GM19372 (cell line): ENCODE results near the gene RBM25.
"Not testable (repeated sequence)": the region's sequence is repeated elsewhere in the genome, so short reads cannot be mapped to it uniquely, and the experiment has no call there.

Experiments used
- ATAC-seq: cut with Tn5 transposase; IDR thresholded peaks from one replicate; pipeline ENCODE4 v1.9.1; 2021; ENCODE audit warnings: mild to moderate bottlenecking, low read depth, moderate library complexity; ENCODE audit not compliant: unreplicated experiment

RBM25 gene

GRCh38 chr14:73167727-73168126 is 109.4 kb downstream of the RBM25 start:
- ATAC-seq: no peak

- no peak for ATAC-seq
Measured at GRCh38 chr14:73168274-73168673, 109.9 kb downstream of the RBM25 start.

- ATAC-seq: no peak
Measured at GRCh38 chr14:73168691-73169090, 110.4 kb downstream of the RBM25 start.

- not testable (repeated sequence) for ATAC-seq
Measured at GRCh38 chr14:73169855-73170254, 111.5 kb downstream of the RBM25 start.

- ATAC-seq: no peak
Measured at GRCh38 chr14:73170686-73171085, 112.4 kb downstream of the RBM25 start.

GRCh38 chr14:73172500-73172899 is 114.2 kb downstream of the RBM25 start:
- no peak for ATAC-seq

GRCh38 chr14:73173092-73173735 is 114.9 kb downstream of the RBM25 start:
- no peak for ATAC-seq
